ENCODE measurements around the gene MBOAT1.

The MBOAT1 gene

GRCh38 chr6:20170455-20171148, 41.7 kb downstream of the MBOAT1 start:
- Histone ChIP-seq H3K4me3 (ENCODE audit: low read length, poor library complexity, severe bottlenecking) (no peak overlapping the region), H3K9me2 (replicated peaks; ENCODE audit: low read depth, low read length) (no peaks in the 10 kb centered on the region), H3F3A (ENCODE audit: low read depth) (peaks cover 4% of the 10 kb centered on the region; the same call in 1 of the 2 replicates), H3K9me3 (ENCODE audit: insufficient read depth, low read depth, low read length) (no peaks in the 10 kb centered on the region), H3K4me2 (ENCODE audit: low read depth, low read length, poor library complexity, severe bottlenecking) (no peak overlapping the region), H3K27me3 (ENCODE audit: insufficient read depth, low read length, poor library complexity, severe bottlenecking) (no peaks in the 10 kb centered on the region), H3K79me2 (ENCODE audit: insufficient read depth, low read length) (peaks cover 20% of the 10 kb centered on the region), H3K36me3 (ENCODE audit: insufficient read depth, low read length) (0 out of 2 replicates have a peak, but pooled peaks cover 5% of the 10 kb centered on the region), H3K4me1 (ENCODE audit: insufficient read depth, low read length, poor library complexity, severe bottlenecking) (peaks cover 44% of the 10 kb centered on the region), H4K20me1 (ENCODE audit: insufficient read depth, low read length, poor library complexity, severe bottlenecking) (no peaks in the 10 kb centered on the region), H2AFZ (ENCODE audit: low read length) (no peak overlapping the region), H3K9ac (ENCODE audit: low read depth, low read length, poor library complexity, severe bottlenecking) (no peak overlapping the region)
- TF ChIP-seq EZH2phosphoT487 (IDR thresholded peaks at IDR 0.05; ENCODE audit: borderline replicate concordance), result no peak
- TF ChIP-seq CTCF (conservative IDR thresholded peaks at IDR 0.05; ENCODE audit: low read length), result no peak

GRCh38 chr6:20169786-20170185, 42.5 kb downstream of the MBOAT1 start:
- TF ChIP-seq EZH2phosphoT487 (IDR thresholded peaks at IDR 0.05; ENCODE audit: borderline replicate concordance) (no peak), CTCF (conservative IDR thresholded peaks at IDR 0.05; ENCODE audit: low read length) (no peak)
- H3K36me3 ChIP-seq (ENCODE audit: insufficient read depth, low read length), result 0 out of 2 replicates have a peak, but pooled peaks cover 5% of the 10 kb centered on the region
- H3K79me2 ChIP-seq (ENCODE audit: insufficient read depth, low read length), result peaks cover 20% of the 10 kb centered on the region
- no peaks in the 10 kb centered on the region for H3K27me3 ChIP-seq (ENCODE audit: insufficient read depth, low read length, poor library complexity, severe bottlenecking)
- H2AFZ ChIP-seq (ENCODE audit: low read length), result no peak overlapping the region
- H3K4me1 ChIP-seq (ENCODE audit: insufficient read depth, low read length, poor library complexity, severe bottlenecking), result peaks cover 43% of the 10 kb centered on the region
- no peak overlapping the region for H3K4me2 ChIP-seq (ENCODE audit: low read depth, low read length, poor library complexity, severe bottlenecking)
- peaks cover 4% of the 10 kb centered on the region; the same call in 1 of the 2 replicates for H3F3A ChIP-seq (ENCODE audit: low read depth)
- no peaks in the 10 kb centered on the region for H3K9me3 ChIP-seq (ENCODE audit: insufficient read depth, low read depth, low read length)
- H4K20me1 ChIP-seq (ENCODE audit: insufficient read depth, low read length, poor library complexity, severe bottlenecking), result no peaks in the 10 kb centered on the region
- H3K9ac ChIP-seq (ENCODE audit: low read depth, low read length, poor library complexity, severe bottlenecking), result no peak overlapping the region
- no peak overlapping the region for H3K4me3 ChIP-seq (ENCODE audit: low read length, poor library complexity, severe bottlenecking)
- H3K9me2 ChIP-seq (replicated peaks; ENCODE audit: low read depth, low read length), result no peaks in the 10 kb centered on the region

- peaks cover 4% of the 10 kb centered on the region; the same call in 1 of the 2 replicates for H3F3A ChIP-seq (ENCODE audit: low read depth)
- H3K79me2 ChIP-seq (ENCODE audit: insufficient read depth, low read length), result peaks cover 20% of the 10 kb centered on the region
- H3K36me3 ChIP-seq (ENCODE audit: insufficient read depth, low read length), result 0 out of 2 replicates have a peak, but pooled peaks cover 5% of the 10 kb centered on the region
- H3K9me3 ChIP-seq (ENCODE audit: insufficient read depth, low read depth, low read length), result no peaks in the 10 kb centered on the region
- H3K4me2 ChIP-seq (ENCODE audit: low read depth, low read length, poor library complexity, severe bottlenecking), result no peak overlapping the region
- H3K4me3 ChIP-seq (ENCODE audit: low read length, poor library complexity, severe bottlenecking), result no peak overlapping the region
- H2AFZ ChIP-seq (ENCODE audit: low read length), result no peak overlapping the region
- TF ChIP-seq CTCF (conservative IDR thresholded peaks at IDR 0.05; ENCODE audit: low read length) (no peak), EZH2phosphoT487 (IDR thresholded peaks at IDR 0.05; ENCODE audit: borderline replicate concordance) (no peak)
- no peak overlapping the region for H3K9ac ChIP-seq (ENCODE audit: low read depth, low read length, poor library complexity, severe bottlenecking)
- no peaks in the 10 kb centered on the region for H4K20me1 ChIP-seq (ENCODE audit: insufficient read depth, low read length, poor library complexity, severe bottlenecking)
- H3K4me1 ChIP-seq (ENCODE audit: insufficient read depth, low read length, poor library complexity, severe bottlenecking), result peaks cover 36% of the 10 kb centered on the region
- H3K27me3 ChIP-seq (ENCODE audit: insufficient read depth, low read length, poor library complexity, severe bottlenecking), result no peaks in the 10 kb centered on the region
- no peaks in the 10 kb centered on the region for H3K9me2 ChIP-seq (replicated peaks; ENCODE audit: low read depth, low read length)
Observed at GRCh38 chr6:20169119-20169557, 43.1 kb downstream of the MBOAT1 start.

Data from Loucy (cell line).